Spleen (tissue), 11 donors: ENCODE data around the gene SLC45A1. TPM values are rescaled to one million over a fixed set of nuclear protein-coding genes. Genes with fewer than 3 reads are reported as not detected.

Experiments used
- DNase-seq: peaks from one replicate; pipeline ENCODE4 v3.0.0-alpha.2; 2020
- H3K27ac ChIP-seq, 8 donors: fragments of 200-600 bp; sonication (generic) in 7 of 8; 1 replicate in 4 of 8; 2 replicates in 4 of 8; pipeline versions ENCODE4 v1.5.0 to v1.8.0; 2016 to 2021; ENCODE audit warnings: inconsistent platforms in 4 of 8, mild to moderate bottlenecking in 4 of 8, moderate library complexity in 1 of 8
- H3K27me3 ChIP-seq, 7 donors: fragments of 200-600 bp; sonication (generic) in 6 of 7; replicated peaks in 1 of 7; 1 replicate in 4 of 7; 2 replicates in 3 of 7; pipeline versions ENCODE4 v1.5.0 to v1.8.0; 2016 to 2021; ENCODE audit warnings: inconsistent platforms in 3 of 7, mild to moderate bottlenecking in 1 of 7
- H3K36me3 ChIP-seq, 6 donors: fragments of 200-600 bp; sonication (generic) in 5 of 6; 1 replicate in 4 of 6; 2 replicates in 2 of 6; pipeline versions ENCODE4 v1.5.0 to v1.8.0; 2016 to 2021; ENCODE audit warnings: inconsistent platforms in 2 of 6
- H3K4me1 ChIP-seq, 6 donors: fragments of 200-600 bp; sonication (generic) in 5 of 6; 1 replicate in 3 of 6; 2 replicates in 3 of 6; pipeline versions ENCODE4 v1.5.0 to v1.8.0; 2016 to 2021; ENCODE audit warnings: inconsistent platforms in 3 of 6
- H3K4me3 ChIP-seq, 8 donors: fragments of 200-600 bp; sonication (generic) in 7 of 8; 1 replicate in 4 of 8; 2 replicates in 4 of 8; pipeline versions ENCODE4 v1.5.0 to v1.8.0; 2016 to 2021; ENCODE audit warnings: inconsistent platforms in 4 of 8, mild to moderate bottlenecking in 4 of 8, moderate library complexity in 2 of 8
- H3K9me3 ChIP-seq, 8 donors: fragments of 200-600 bp; sonication (generic) in 7 of 8; 1 replicate in 4 of 8; 2 replicates in 4 of 8; pipeline versions ENCODE4 v1.5.0 to v1.8.0; 2016 to 2021; ENCODE audit warnings: inconsistent platforms in 4 of 8
- CTCF ChIP-seq, 11 experiments: fragments of 200-600 bp in 7 of 11; fragments of 450-650 bp in 4 of 11; sonication (generic) in 4 of 11; IDR thresholded peaks in 8 of 11; conservative IDR thresholded peaks in 3 of 11; 1 replicate in 7 of 11; 2 replicates in 4 of 11; pipeline versions ENCODE4 v1.4.0 to v1.8.0; 2016 to 2021; ENCODE audit warnings: antibody characterized with exemption in 11 of 11, inconsistent platforms in 4 of 11, mild to moderate bottlenecking in 1 of 11
- POLR2A ChIP-seq, 3 donors: fragments of 450-650 bp; IDR thresholded peaks; one replicate each; pipeline ENCODE4 v1.5.1; 2017; ENCODE audit warnings: antibody characterized with exemption in 3 of 3, mild to moderate bottlenecking in 1 of 3
- POLR2AphosphoS5 ChIP-seq, 3 donors: sonication (generic); formaldehyde crosslinking; IDR thresholded peaks; one replicate each; pipeline ENCODE4 v1.5.1; 2017; ENCODE audit warnings: antibody characterized with exemption in 3 of 3
- WGBS, 5 donors: extraction: QIAGEN DNeasy Blood & Tissue Kit in 3 of 5; methylation state at CpG; one replicate each; pipeline versions ENCODE4 v1.1.5 to v1.1.7; 2013 to 2018; 5-methylcytosine and 5-hydroxymethylcytosine counted together
- intact Hi-C: fragments of 100-400 bp; cut with DNase I; formaldehyde crosslinking; loops from one replicate; pipeline ENCODE4 v1.15.0; 2023; ENCODE audit warnings: low total_unique reads
- polyA plus RNA-seq, 3 donors: library from polyadenylated mRNA; stranded (reverse); fragments of 200-250 nt; gene quantifications; one replicate each; pipeline ENCODE4 v1.2.1, GENCODE V29; 2013
- total RNA-seq, 7 donors: library from RNA; depleted of rRNA in 3 of 7; stranded (reverse); fragments of >200 nt in 3 of 7; fragmentation: NEBNext Ultra II Directional in 4 of 7; extraction: Animal tissue kit (Norgen Biotek cat#: 25700) in 4 of 7; gene quantifications; one replicate each; pipeline versions ENCODE4 v1.1.0 to v1.2.1, GENCODE V29; 2016 to 2021
- donor health status: healthy with polysubstance abuse.
- donor health status: DM: no; HTN: no; CAD: no; lungs with moderate emphysema.
- donor health status: DM: no; HTN: no; CAD: no.
- donor health status: Bipolar disorder and iron deficiency.
- donor health status: healthy.
- donor health status: DM: no; HTN: no; CAD: no.
- donor health status: DM: yes; HTN: yes; CAD: no.

The SLC45A1 gene
- total and polyA plus RNA-seq, 10 donors: 1.3 to 3.3 (median 2.8) TPM

GRCh38 chr1:8314346-8315280, 3.3 kb upstream of the SLC45A1 start:
- intact Hi-C loops: loop anchor here (10.0 kb wide), 1 partner anchor 300 kb away; no protein-coding TSS in a partner anchor
- Histone ChIP-seq H3K9me3 (peaks cover 0 to 9% (median 6%) of the 10 kb centered on the region in 8 donors), H3K36me3 (no peaks in the 10 kb centered on the region), H3K4me1 (peaks cover 7 to 45% (median 27%) of the 10 kb centered on the region in 6 donors), H3K27me3 (peaks cover 0 to 64% (median 24%) of the 10 kb centered on the region in 7 donors), H3K27ac (no peak overlapping the region), H3K4me3 (no peak overlapping the region)
- 26 to 28% (median 27%) methylated on average over 18 to 21 of the region's 21 CpGs for WGBS, 5 donors
- peak; percentile 82 for DNase-seq
- TF ChIP-seq POLR2AphosphoS5 (IDR thresholded peaks at IDR 0.05) (peak in 1 of 3 donors; percentile 32), CTCF (IDR thresholded peaks at IDR 0.05 in 8 of 11, conservative IDR thresholded peaks at IDR 0.05 in 3 of 11) (peak; percentile 59 to 88 (median 77)), POLR2A (IDR thresholded peaks at IDR 0.05) (no peak)

GRCh38 chr1:8315573-8316475, 2.1 kb upstream of the SLC45A1 start:
- TF ChIP-seq POLR2AphosphoS5 (IDR thresholded peaks at IDR 0.05) (no peak), CTCF (IDR thresholded peaks at IDR 0.05 in 8 of 11, conservative IDR thresholded peaks at IDR 0.05 in 3 of 11) (no peak), POLR2A (IDR thresholded peaks at IDR 0.05) (no peak)
- DNase-seq: no peak
- WGBS, 5 donors: 78 to 90% (median 84%) methylated on average over 12 to 14 of the region's 14 CpGs
- Histone ChIP-seq H3K27me3 (peaks cover 0 to 65% (median 24%) of the 10 kb centered on the region in 7 donors), H3K27ac (no peak overlapping the region), H3K4me3 (no peak overlapping the region), H3K9me3 (peaks cover 0 to 9% (median 6%) of the 10 kb centered on the region in 8 donors), H3K36me3 (no peaks in the 10 kb centered on the region), H3K4me1 (peaks cover 7 to 45% (median 27%) of the 10 kb centered on the region in 6 donors)
- intact Hi-C loops: loop anchor here (10.0 kb wide), 1 partner anchor 301 kb away; no protein-coding TSS in a partner anchor

GRCh38 chr1:8318436-8318835, 522 bp downstream of the SLC45A1 start:
- Histone ChIP-seq H3K27me3 (peaks cover 0 to 63% (median 24%) of the 10 kb centered on the region in 7 donors), H3K27ac (peak overlapping the region in 6 of 8 donors; percentile 27 to 68 (median 42)), H3K36me3 (no peaks in the 10 kb centered on the region), H3K4me1 (peaks cover 7 to 45% (median 27%) of the 10 kb centered on the region in 6 donors), H3K9me3 (no peaks in the 10 kb centered on the region), H3K4me3 (peak overlapping the region; percentile 51 to 84 (median 68))
- TF ChIP-seq POLR2A (IDR thresholded peaks at IDR 0.05): no peak
- no peak for TF ChIP-seq POLR2AphosphoS5 (IDR thresholded peaks at IDR 0.05)
- no peak for TF ChIP-seq CTCF (IDR thresholded peaks at IDR 0.05 in 8 of 11, conservative IDR thresholded peaks at IDR 0.05 in 3 of 11)
- no peak for DNase-seq
- intact Hi-C loops: loop anchor here (10.0 kb wide), 1 partner anchor 304 kb away; no protein-coding TSS in a partner anchor
- WGBS, 5 donors: 12 to 14% (median 13%) methylated on average over 8 to 18 of the region's 18 CpGs
